Ramos (cell line): ENCODE data around the gene HORMAD2.
"Not testable (repeated sequence)": the region's sequence is repeated elsewhere in the genome, so short reads cannot be mapped to it uniquely, and the experiment has no call there.

Source experiments
- in situ Hi-C: fragments of 300-500 bp; cut with MboI; formaldehyde crosslinking; loops from one replicate; pipeline ENCODE4 v1.14.3; 2022; ENCODE audit warnings: low sequenced_read_pairs; ENCODE audit not compliant: unreplicated experiment

The HORMAD2 gene

DNA sequence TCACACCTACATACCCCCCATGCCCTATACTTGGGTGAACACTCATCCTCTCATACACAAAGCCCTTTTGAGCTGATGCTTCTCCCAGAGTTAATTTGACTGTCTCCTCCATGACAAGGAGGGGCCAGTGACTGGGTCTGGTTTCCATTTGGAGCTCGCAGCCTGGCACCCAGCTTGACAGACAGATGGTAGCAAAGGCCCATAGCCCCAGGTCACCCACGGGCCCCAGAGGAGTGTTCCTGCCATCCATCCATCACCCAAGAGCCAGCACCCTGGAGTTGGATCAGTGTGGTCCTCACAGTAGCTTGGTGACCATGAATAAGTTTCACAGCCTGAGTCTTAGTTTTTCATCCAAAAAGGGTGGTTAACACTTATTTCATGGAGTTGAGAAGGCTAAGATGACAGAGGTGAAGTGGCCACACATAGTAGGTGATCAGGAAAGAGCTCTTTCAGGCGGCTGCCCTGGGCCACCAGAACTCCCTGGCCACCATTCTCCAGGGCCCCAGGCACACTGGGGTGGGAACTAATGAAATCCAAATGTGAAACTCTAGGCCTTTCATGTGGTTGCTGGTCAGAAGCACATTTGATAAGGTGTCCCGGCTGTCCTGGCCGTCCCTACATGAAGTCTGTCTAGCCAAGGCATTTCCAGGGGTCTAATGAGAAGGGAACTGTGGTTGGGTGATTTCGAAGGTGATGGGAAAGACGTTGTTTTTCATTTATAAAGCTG, 123.9 kb downstream of the HORMAD2 start:
- in situ Hi-C loops = no loop called here

DNA sequence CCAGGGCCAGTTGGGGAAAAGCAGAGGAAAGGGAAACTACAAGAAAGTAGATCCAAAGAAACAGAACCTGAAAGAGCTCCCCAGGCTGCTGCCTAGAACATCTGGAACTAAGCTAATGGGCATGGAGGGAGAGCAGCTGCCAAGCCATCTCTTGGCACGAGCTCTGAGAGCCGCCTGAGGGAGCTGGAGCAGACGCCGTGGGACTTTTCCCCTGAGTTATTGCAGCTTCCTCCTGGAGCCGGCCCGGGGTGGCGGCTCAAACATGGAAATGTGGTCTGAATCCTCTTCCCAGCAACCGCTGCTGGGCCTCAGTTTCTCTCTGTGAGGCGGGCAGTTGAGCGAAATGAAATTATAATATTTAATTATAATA, 124.5 kb downstream of the HORMAD2 start:
- in situ Hi-C loops = no loop called here

DNA sequence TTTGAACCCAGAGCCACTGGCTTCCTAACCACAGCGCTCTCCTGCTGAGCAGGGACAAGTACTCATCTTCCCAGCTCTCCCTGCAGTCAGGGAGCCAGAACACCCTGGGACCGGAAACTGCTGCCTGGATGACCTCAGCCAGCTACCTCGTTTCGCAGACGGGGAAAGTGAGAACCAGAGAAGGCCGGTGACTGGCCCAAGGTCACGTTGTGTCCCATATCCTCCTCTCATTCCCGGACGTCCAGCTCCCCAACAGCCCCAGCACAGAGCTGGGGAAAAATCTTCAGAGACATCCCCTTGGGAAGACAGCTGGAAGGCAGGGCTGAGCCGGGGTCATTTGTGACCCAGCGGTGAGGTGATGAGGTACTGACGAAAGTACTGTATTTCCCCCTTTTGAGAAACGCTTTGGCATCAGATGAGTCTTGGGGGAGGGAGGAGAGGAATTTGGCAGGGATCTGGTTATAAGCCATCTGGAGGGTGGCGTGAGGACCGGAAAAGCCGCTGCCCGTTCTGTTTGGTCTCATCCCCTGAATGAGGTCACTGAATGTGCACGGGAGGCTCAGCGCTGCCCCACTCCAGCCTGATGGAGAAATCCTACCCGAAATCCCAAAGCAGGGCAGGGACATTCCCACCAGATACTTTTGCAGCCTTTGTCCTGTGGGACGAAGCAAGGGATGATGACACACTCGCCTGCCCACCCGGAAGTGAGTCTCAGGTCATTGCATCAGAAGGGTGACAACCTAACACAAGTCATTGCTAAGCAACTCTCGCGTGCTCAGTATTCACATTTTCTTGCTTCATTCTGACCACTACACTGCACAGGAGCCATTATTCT, 125.2 kb downstream of the HORMAD2 start:
- in situ Hi-C loops = no loop called here

DNA sequence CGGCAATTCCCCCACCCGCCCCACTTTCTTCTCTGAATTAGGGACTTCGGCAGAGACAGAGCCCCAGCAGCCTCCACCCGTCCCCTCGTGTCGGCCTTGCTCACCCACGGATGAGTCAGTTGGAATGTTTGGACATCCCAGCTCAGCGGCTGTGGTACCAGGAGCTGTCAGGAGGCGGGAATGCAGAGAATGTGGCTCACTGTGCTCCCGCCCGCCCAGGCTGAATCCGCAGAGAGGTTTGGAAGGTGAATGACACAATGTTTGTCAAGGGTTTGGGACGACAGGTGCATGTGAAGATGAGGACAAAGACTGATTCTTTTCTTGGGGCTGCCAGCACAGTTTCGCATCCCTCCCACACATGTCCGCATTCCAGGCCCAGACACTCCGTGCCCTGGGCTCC, 126.7 kb downstream of the HORMAD2 start:
- in situ Hi-C loops = no loop called here

DNA sequence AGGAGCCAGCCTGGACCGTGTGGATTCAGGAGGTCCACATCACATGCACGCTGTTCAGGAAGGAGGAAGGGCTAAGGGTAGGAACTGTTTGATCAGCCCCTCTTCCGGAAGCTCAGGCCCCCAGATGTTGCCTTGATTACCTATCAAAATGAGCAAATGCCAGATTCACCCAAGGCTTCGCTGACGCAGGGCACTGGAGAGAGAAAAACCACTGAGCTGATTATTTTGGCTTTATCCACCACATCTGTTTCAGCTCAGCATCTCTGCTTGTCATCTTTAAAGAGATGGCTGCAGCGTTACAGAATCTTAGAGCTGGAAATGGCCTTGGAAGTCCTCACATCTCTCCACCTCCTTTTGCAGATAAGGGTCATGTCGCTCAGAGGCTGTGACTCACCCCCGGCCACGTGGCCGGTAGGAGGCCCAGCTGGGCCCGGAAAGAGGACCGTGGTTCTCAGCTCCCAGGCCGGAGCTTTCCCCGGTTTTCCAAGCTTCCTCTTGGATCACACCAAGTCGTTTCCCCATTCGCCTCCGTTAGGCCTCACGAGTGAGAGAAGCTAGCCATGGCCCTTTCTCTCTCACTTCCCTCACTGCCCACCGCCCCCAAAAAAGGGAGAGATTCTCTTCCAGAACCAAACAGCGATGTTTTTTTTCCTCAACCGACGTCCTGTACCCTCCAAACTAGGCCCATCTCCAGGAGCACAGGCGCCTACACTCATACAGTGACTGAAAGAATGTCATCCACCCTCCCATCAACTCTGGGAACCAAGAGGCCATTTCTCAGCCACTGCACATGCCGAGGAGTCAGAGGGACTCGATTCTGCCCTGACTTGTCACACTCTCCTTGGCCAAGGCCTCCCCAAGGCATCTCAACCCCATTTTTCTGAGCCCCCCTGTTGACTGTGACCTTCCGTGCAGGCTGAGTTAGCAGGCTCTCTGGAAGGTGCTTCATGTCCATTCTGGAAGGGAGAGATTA, 128.7 kb downstream of the HORMAD2 start:
- in situ Hi-C loops = no loop called here

DNA sequence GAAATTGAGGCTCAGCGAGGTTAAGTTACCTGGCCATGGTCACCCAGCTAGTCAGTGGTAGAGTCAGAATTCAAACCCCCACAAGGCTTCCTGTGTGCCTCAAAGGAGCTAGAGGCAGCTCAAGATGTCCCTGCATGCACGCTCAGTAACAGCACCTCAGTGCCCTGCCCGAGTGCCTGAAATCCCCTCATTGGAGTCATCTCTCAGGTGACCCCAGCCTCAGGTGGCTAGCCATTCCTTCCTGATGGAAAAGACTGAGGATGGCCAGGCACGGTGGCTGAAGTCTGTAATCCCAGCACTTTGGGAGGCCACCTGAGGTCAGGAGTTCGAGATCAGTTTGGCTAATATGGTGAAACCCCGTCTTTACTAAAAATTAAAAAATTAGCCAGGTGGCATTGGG, 129.4 kb downstream of the HORMAD2 start:
- in situ Hi-C loops = no loop called here

DNA sequence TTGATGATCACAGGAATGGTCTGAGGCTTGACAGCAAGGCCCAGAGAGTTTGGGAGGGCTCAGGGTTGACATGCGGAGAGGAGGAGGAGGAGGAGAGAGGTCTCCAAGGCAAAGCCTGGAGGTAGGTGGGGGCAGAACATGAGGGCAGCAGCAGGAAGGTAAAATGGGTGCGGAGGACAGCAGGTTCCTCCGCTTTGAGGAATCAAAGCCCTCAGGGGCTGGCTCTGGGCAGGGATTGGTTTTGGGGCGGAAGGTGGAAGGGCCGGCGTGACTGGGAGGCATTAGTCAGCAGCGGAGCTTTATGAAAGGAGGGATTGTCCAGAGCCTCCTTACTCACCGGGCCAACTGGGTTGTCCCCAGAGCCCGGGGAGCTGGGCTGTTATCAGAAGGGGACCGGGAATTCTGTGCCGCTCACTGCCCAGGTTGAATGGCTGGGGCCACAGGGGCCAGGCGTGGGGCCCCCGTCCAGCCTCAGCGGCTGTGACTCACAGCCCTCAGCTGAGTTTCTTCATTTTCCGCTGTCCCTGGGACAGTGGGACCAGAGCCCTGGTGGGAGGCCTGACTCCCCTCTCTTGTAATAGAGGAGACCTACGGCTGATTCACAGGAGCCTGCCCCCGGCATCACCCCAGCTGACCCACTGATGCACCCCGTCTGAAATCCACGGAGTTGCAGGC, 130.1 kb downstream of the HORMAD2 start:
- in situ Hi-C loops = no loop called here

DNA sequence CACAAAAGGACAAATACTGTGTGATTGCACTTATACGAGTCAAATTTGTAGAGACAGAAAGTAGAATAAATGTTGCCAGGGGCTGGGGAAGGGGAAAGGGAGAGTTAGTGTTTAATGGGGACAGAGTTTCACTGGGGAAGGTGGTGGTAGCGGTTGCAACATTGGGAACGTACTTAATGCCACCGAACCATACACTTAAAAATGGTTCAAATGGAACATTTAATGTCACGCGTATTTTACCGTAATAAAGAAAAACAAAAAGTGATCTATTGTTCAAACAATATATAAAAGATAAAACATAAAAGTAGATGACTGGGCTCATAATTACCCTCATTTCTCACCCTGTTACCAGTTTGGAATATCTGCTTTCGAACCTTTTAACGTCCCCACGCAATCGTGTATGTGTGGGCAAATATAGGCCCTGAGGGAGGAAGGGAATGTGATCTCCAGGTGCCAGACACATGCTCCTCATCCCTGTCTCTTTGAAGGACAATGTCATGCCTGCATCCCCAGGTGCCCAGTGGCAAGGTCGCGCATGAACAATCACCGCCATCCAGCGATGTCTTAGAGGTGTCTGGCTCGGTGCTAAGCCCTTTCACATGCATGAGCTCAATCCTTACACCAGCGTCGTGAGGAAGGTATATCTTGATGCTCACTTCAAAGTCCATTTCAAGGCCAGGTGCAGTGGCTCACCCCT, 131.0 kb downstream of the HORMAD2 start:
- in situ Hi-C loops = no loop called here

DNA sequence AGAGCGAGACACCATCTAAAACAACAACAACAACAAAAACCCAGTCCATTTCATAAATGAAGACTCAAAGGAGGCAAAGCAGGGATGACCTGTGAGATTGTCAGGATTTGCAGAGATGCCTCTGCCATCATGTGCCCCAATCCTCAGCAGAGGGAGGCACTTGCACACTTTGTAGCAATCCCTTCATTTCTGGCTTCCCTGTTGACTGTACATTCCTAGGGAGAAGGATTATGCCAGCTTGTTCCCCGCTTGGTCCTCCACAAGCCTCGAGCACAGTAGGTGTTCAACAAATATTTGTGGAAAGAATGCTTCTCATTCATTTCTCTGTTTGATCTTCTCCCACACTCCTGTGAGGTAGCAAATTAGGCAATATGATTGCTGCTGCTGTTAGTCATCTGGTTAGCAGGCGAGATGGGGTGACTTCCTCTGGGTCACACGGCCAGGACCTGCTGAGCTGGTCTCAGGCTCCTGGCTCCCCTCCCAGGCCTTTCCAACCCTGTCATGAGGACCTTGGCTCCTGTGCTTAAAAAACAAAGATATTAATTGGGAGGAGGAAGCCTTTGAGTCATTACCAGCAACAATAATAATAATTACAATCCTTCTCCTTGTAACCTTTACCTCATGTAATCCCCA, 132.2 kb downstream of the HORMAD2 start:
- in situ Hi-C loops = no loop called here

DNA sequence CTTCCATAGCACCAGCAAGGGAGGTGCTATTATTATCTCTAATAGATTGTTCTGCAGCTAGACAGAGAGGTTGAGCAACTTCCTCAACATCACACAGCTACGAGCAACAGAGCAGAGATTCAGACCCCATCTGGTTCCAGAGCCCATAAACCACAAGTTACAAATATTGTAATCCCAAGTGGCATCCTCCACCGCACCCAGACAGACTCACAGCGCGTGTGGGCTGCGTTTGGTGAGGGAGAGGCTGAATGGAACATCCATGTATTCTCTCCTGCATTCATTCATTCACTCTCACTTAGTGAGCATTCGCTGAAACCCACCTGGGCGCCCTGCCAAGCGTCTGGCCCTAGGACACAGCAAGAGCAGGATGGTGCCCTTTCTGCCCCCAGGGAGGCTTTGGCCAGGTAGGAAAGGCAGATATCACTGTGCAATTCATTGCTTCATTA, 132.8 kb downstream of the HORMAD2 start:
- in situ Hi-C loops = no loop called here

DNA sequence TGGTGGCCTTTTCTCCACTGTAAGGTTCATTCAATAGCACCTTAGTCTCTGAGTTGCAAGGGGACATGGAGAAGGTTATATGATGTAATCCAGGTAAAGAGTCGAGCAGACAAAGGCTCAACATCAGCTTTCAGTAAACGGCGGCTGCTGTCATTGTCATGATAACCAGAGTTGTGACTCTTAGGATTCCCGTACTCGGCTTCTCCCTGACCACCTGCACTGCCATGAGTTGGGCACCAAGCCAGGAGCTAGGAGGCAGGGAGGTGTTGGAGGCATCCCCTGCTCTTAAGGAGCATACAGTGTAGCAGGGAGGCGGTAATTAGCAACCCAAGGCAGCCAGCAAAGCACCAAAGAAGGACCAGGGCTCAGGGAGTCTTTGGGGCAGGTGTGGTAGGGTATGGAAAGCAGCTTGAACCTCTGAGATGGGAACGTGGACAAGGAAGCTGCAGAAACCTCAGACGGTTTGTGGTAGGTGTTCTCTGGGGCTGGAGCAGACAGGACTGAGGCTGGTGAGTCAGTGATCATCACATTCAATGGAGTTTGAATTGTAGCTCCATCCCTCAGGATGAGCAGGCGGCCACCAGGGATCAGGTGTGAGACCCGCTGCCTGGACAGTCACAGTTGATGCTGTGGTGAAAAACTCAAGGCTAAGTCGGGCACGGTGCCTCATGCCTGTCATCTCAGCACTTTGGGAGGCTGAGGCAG, 134.6 kb downstream of the HORMAD2 start:
- in situ Hi-C loops = no loop called here

DNA sequence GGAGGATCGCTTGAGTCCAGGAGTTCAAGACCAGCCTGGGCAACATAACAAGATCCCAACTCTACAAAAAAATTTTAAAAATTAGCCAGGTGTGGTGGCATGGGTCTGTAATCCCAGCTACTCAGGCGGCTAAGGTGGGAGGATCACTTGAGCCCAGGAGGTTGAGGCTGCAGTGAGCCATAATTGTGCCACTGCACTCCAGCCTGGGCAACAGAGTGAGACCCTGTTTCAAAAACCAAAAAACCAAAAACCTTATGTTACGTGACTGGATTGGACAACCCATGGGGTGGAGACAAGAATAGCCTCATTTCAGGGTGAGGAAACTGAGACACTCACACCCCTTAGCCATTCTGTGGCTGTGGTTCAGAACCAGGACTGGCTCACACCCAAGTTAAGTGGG, 136.0 kb downstream of the HORMAD2 start:
- in situ Hi-C loops = not testable (repeated sequence)

DNA sequence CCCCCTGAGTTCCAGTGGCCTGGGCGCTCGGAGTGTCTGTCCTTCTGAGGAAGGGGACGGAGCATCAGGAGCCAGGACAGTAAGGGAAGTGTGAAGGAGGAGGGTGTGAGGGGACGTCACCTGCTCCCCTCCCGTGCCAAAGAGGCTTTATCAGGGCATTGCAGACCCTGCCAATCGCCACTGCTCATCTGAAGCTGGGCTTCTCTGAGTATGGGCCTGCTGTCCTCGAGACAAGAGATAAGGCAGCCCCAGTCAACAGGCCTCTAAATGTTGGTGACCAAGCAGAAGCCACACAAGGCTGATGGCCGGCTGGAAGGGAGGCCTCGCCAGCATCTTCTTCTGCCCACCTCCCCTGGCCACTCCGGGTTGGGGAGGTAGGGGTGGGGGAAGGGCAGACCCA, 136.4 kb downstream of the HORMAD2 start:
- in situ Hi-C loops = no loop called here

DNA sequence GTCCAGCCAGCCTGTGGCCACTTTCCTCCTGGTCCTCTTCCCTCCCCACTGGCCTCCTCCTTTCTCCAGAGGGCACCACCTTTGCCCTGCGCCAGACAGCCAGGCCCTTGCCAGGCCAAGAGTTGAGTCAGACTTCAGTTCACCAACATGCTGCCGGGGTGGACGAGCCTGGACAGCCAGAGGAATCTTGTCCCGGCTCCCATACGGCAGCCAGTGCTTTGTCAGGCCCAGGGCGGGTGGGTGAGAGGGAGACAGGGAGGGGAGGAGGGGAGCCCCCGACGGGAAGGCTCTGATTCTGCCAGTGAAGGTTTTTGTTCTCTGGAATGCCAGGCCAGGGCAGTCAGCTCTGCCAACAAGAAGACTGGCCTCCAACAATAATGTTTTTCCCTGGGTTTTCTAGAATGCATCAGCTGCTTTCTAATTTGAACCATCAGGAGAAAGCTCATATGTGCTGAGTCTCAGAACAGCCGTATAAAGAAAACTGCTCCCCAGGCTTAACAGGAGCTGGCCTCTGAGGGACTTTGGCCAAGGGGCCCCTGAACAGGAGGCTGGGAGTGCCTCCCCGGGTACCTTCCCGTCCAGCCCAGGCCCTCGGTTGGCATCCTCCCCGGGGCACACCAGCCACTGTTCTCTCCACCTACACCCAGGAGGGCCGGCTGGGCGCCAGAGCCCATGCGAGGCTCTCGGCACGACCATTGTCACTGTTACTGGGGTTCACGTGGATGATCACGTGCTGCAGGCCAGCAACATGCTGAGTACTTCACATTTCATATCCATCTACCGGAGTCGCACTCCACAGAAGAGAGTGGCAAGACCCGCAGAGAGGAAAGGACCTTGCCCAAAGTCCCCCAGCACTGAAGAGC, 137.7 kb downstream of the HORMAD2 start:
- in situ Hi-C loops = no loop called here

DNA sequence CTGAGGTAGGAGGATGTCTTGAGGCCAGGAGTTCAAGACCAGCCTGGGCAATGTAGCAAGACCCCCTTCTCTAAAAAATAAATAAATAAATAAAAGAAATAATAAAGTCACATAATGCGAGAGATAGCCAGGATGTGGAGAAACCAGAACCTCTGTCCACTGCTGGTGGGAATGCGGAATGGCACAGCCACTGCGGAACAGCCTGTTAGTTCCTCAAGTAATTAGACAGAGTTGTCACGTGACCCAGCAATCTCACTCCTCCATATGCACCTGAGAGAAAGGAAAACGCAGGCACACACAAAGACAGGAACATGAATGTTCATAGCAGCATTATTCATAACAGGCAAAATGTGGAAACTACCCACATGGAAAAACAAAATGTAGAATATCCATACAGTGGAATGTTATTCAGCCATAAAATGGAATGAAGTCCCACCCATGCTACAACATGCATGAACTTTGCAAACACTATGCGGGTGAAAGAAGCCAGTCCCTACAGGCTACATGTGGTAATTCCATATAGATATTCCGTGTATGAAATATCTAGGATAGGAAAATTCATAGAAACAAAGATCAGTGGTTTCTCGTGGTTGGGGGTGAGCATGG, 138.9 kb downstream of the HORMAD2 start:
- in situ Hi-C loops = no loop called here

DNA sequence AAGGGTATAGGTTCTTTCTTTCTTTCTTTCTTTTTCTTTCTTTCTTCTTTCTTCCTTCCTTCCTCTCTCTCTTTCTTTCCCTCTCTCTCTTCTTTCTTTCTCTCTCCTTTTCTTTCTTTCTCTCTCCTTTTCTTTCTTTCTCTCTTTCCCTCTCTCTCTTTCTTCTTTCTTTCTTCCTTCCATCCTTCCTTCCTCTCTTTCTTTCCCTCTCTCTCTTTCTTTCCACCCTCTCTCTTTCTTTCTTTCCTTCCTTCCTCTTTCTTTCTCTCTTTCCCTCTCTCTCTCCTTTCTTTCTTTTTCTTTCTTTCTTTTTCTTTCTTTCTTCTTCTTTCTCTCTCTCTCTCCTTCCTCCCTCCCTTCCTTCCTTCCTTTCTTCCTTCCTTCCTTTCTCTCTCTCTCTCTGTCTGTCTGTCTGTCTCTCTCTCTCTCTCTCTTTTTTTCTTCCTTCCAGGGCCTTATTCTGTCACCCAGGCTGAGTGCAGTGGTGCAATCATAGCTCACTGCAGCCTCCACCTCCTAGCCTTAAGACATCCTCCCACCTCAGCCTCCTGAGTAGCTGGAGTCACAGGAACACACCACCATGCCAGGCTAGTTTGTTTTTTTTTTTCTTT, 139.5 kb downstream of the HORMAD2 start:
- in situ Hi-C loops = no loop called here
